Trophoblast cell (in vitro differentiated cells and primary cell): ENCODE measurements around the gene ZNF133.
"Not testable (repeated sequence)": the region's sequence is repeated elsewhere in the genome, so short reads cannot be mapped to it uniquely, and the experiment has no call there.

Experiments used
- DNase-seq, 2 donors: peaks; one replicate each; pipeline ENCODE4 v3.0.0-alpha.2; 2016
- H2AFZ ChIP-seq: 2 replicates; pipeline ENCODE4 v1.6.1; 2013; ENCODE audit warnings: low read length, moderate library complexity, mild to moderate bottlenecking; ENCODE audit not compliant: insufficient read depth, poor library complexity
- H2AK5ac ChIP-seq: 2 replicates; pipeline ENCODE4 v1.6.1; 2013; ENCODE audit warnings: mild to moderate bottlenecking, low read length
- H2BK120ac ChIP-seq: 2 replicates; pipeline ENCODE4 v1.6.1; 2013; ENCODE audit warnings: low read length, mild to moderate bottlenecking, moderate library complexity; ENCODE audit not compliant: insufficient read depth, poor library complexity
- H2BK12ac ChIP-seq: 2 replicates; pipeline ENCODE4 v1.6.1; 2013; ENCODE audit warnings: mild to moderate bottlenecking, low read length, moderate library complexity
- H2BK5ac ChIP-seq: 2 replicates; pipeline ENCODE4 v1.6.1; 2013; ENCODE audit warnings: low read length, low read depth, moderate library complexity, mild to moderate bottlenecking; ENCODE audit not compliant: poor library complexity
- H3K14ac ChIP-seq: 2 replicates; pipeline ENCODE4 v1.6.1; 2013; ENCODE audit warnings: mild to moderate bottlenecking, low read length
- H3K18ac ChIP-seq: 2 replicates; pipeline ENCODE4 v1.6.1; 2013; ENCODE audit warnings: mild to moderate bottlenecking, low read length
- H3K23ac ChIP-seq: 2 replicates; pipeline ENCODE4 v1.6.1; 2013; ENCODE audit warnings: low read length
- H3K27ac ChIP-seq: 2 replicates; pipeline ENCODE4 v1.5.1; 2013; ENCODE audit warnings: low read depth, mild to moderate bottlenecking, inconsistent platforms, low read length, moderate library complexity
- H3K27me3 ChIP-seq: 2 replicates; pipeline ENCODE4 v1.6.1; 2013; ENCODE audit warnings: inconsistent platforms, mild to moderate bottlenecking, low read length, moderate library complexity; ENCODE audit not compliant: insufficient read depth
- H3K36me3 ChIP-seq, 2 experiments: 1 replicate in 1 of 2; 2 replicates in 1 of 2; pipeline ENCODE4 v1.6.1; 2013; ENCODE audit warnings: low read length in 2 of 2, mild to moderate bottlenecking in 2 of 2, moderate library complexity in 1 of 2; ENCODE audit not compliant: insufficient read depth in 2 of 2, control insufficient read depth in 1 of 2
- H3K4ac ChIP-seq: 2 replicates; pipeline ENCODE4 v1.6.1; 2013; ENCODE audit warnings: low read depth, mild to moderate bottlenecking, low read length, moderate library complexity
- H3K4me1 ChIP-seq, 2 experiments: 1 replicate in 1 of 2; 2 replicates in 1 of 2; pipeline ENCODE4 v1.6.1; 2013; ENCODE audit warnings: low read length in 2 of 2, mild to moderate bottlenecking in 2 of 2, moderate library complexity in 1 of 2; ENCODE audit not compliant: insufficient read depth in 2 of 2, control insufficient read depth in 1 of 2
- H3K4me2 ChIP-seq: 2 replicates; pipeline ENCODE4 v1.6.1; 2013; ENCODE audit warnings: inconsistent platforms, mild to moderate bottlenecking, low read length, moderate library complexity
- H3K4me3 ChIP-seq: 2 replicates; pipeline ENCODE4 v1.5.1; 2013; ENCODE audit warnings: mild to moderate bottlenecking, low read depth, low read length, inconsistent platforms
- H3K79me1 ChIP-seq: one replicate; pipeline ENCODE4 v1.6.1; 2013; ENCODE audit warnings: low read length
- H3K79me2 ChIP-seq: 2 replicates; pipeline ENCODE4 v1.6.1; 2013; ENCODE audit warnings: low read length, mild to moderate bottlenecking; ENCODE audit not compliant: control insufficient read depth, insufficient read depth, poor library complexity
- H3K9ac ChIP-seq: 2 replicates; pipeline ENCODE4 v1.6.1; 2013; ENCODE audit warnings: mild to moderate bottlenecking, low read length
- H3K9me3 ChIP-seq: 2 replicates; pipeline ENCODE4 v1.6.1; 2013; ENCODE audit warnings: low read depth, mild to moderate bottlenecking, control low read depth, inconsistent platforms, low read length; ENCODE audit not compliant: insufficient read depth
- H4K12ac ChIP-seq: 2 replicates; pipeline ENCODE4 v1.6.1; 2013; ENCODE audit warnings: low read depth, mild to moderate bottlenecking, low read length, moderate library complexity
- H4K8ac ChIP-seq: 2 replicates; pipeline ENCODE4 v1.6.1; 2013; ENCODE audit warnings: low read depth, mild to moderate bottlenecking, low read length, moderate library complexity
- H4K91ac ChIP-seq: one replicate; pipeline ENCODE4 v1.6.1; 2013; ENCODE audit warnings: low read depth, mild to moderate bottlenecking, low read length, moderate library complexity
- WGBS: extraction: QIAGEN DNeasy Blood & Tissue Kit; methylation state at CpG from one replicate; pipeline ENCODE4 v1.1.7; 2013; ENCODE audit warnings: missing lambda C conversion rate; ENCODE audit not compliant: insufficient read length, insufficient coverage; ENCODE audit errors: extremely low coverage; 5-methylcytosine and 5-hydroxymethylcytosine counted together

The ZNF133 gene

DNA sequence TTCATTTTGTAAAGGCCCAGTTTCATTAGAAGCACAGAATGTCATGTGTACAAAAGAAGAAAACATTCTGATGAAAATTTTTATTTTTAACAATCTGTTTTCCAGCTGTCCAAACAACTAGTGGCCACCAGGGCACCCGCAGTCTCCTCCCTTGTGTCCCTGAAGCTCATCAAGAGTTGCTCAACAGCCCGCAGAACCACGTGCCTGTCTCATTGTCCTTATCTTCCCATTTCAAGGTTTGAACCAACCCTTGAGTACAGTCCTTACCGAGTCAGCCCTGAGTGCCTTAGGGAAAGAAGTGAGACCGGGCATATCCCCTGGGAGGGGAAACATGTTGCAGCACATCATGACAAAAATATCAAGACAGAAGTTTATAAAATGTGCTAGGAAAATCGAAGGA lies 15.9 kb upstream of the ZNF133 start:
- Histone ChIP-seq H4K8ac (peak overlapping the region; percentile 29), H3K4me1 (no peaks in the 10 kb centered on the region), H3K4me3 (no peak overlapping the region), H2BK5ac (peak overlapping the region; percentile 58), H2BK120ac (no peak overlapping the region), H3K27me3 (no peaks in the 10 kb centered on the region), H3K9ac (no peak overlapping the region), H3K79me1 (peaks cover 3% of the 10 kb centered on the region), H4K12ac (no peak overlapping the region), H3K23ac (no peak overlapping the region), H3K79me2 (no peaks in the 10 kb centered on the region), H4K91ac (peak overlapping the region; percentile 65), H3K9me3 (no peaks in the 10 kb centered on the region), H3K27ac (no peak overlapping the region), H3K18ac (no peak overlapping the region), H2BK12ac (no peak overlapping the region), H3K36me3 (no peaks in the 10 kb centered on the region), H3K4ac (no peak overlapping the region), H3K4me2 (no peak overlapping the region), H3K14ac (no peak overlapping the region), H2AFZ (no peak overlapping the region), H2AK5ac (no peak overlapping the region)
- DNase-seq, result peak; percentile 98 to 99
- no CpG with 5 or more reads among the region's 6 CpGs for WGBS

DNA sequence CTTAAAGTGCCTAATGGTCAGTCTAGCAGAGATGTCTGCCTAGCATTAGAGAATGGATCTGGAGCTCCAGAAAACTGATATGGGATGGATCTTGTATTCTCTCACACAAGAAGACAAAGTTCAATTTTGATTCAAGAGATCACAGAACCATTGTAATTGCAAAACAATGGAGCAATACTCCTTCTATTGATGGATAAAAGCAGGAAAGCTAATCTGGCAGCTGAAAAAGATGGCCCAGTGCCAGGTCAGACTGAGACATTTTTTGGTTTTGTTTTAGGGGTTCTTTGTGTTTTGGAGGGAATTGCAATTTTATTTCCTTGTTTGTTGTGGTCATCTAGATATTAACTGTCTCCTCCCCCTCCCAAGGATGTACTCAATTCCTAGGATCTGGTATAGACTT lies 14.6 kb upstream of the ZNF133 start:
- Histone ChIP-seq H3K4ac (no peak overlapping the region), H3K4me3 (no peak overlapping the region), H3K27me3 (no peaks in the 10 kb centered on the region), H2AFZ (no peak overlapping the region), H3K27ac (no peak overlapping the region), H2BK5ac (no peak overlapping the region), H3K4me1 (no peaks in the 10 kb centered on the region), H3K4me2 (no peak overlapping the region), H3K14ac (no peak overlapping the region), H3K36me3 (no peaks in the 10 kb centered on the region), H2BK12ac (no peak overlapping the region), H2AK5ac (no peak overlapping the region), H3K9me3 (no peaks in the 10 kb centered on the region), H4K8ac (no peak overlapping the region), H3K9ac (no peak overlapping the region), H3K23ac (no peak overlapping the region), H2BK120ac (no peak overlapping the region), H3K79me1 (peaks cover 3% of the 10 kb centered on the region), H3K79me2 (no peaks in the 10 kb centered on the region), H4K91ac (peak overlapping the region; percentile 50), H4K12ac (no peak overlapping the region), H3K18ac (no peak overlapping the region)
- DNase-seq, result no peak

GRCh38 chr20:18275960-18276359 lies 12.4 kb upstream of the ZNF133 start:
- H3K36me3 ChIP-seq, H3K14ac ChIP-seq, H4K91ac ChIP-seq, H2BK5ac ChIP-seq, H3K79me2 ChIP-seq, H4K12ac ChIP-seq, H3K23ac ChIP-seq, H3K27me3 ChIP-seq, H4K8ac ChIP-seq, H3K9ac ChIP-seq, H3K4me3 ChIP-seq, H3K9me3 ChIP-seq, H3K4ac ChIP-seq, H3K27ac ChIP-seq, H2AFZ ChIP-seq, H3K4me1 ChIP-seq, H3K79me1 ChIP-seq, H2AK5ac ChIP-seq, H3K4me2 ChIP-seq, H2BK120ac ChIP-seq, H3K18ac ChIP-seq, H2BK12ac ChIP-seq: not testable (repeated sequence)
- DNase-seq, result peak; percentile 28 to 82
- no CpG with 5 or more reads among the region's 7 CpGs for WGBS

DNA sequence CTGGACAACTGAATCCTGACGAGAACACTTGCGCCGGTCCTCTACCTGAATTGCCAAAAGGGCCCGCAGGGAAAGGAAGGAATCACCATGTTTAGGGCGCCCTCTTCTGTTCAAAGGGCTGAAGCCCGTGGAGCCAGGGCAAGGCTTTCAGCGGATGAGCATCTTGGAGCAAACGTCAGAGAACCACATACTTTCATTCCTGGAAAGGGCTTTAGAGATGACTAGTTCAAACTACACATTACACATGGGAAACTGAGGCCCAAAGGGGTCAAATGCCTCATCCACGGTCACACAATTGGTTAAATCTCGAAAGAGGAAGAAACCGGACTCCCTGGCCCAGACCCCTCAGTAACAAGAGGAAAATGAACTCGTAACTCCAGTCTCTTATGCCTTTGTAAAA lies 11.5 kb upstream of the ZNF133 start:
- Histone ChIP-seq H2AK5ac (no peak overlapping the region), H3K36me3 (no peaks in the 10 kb centered on the region), H4K8ac (no peak overlapping the region), H2BK120ac (no peak overlapping the region), H3K27me3 (no peaks in the 10 kb centered on the region), H2BK12ac (no peak overlapping the region), H3K9ac (no peak overlapping the region), H3K27ac (no peak overlapping the region), H3K4me1 (no peaks in the 10 kb centered on the region), H4K12ac (no peak overlapping the region), H2AFZ (no peak overlapping the region), H3K79me1 (peaks cover 2% of the 10 kb centered on the region), H3K4me3 (no peak overlapping the region), H3K23ac (no peak overlapping the region), H3K9me3 (no peaks in the 10 kb centered on the region), H3K79me2 (no peaks in the 10 kb centered on the region), H3K18ac (no peak overlapping the region), H3K4me2 (no peak overlapping the region), H3K4ac (no peak overlapping the region), H2BK5ac (no peak overlapping the region), H4K91ac (no peak overlapping the region), H3K14ac (no peak overlapping the region)
- no CpG with 5 or more reads among the region's 12 CpGs for WGBS
- DNase-seq, result peak; percentile 81 to 96
